Activated naive CD4-positive, alpha-beta T cell (primary cell): ENCODE measurements around the gene ATP8A1.
"Not testable (repeated sequence)": the region's sequence is repeated elsewhere in the genome, so short reads cannot be mapped to it uniquely, and the experiment has no call there.

Experiments used
- DNase-seq, 4 experiments: peaks; one replicate each; lab custom pipeline; 2025; lab: John Stamatoyannopoulos, UW

Gene ATP8A1

GRCh38 chr4:42501624-42502401 lies 155.1 kb downstream of the ATP8A1 start:
- DNase-seq = no peak

GRCh38 chr4:42498040-42498439 lies 158.9 kb downstream of the ATP8A1 start:
- DNase-seq = no peak

GRCh38 chr4:42497142-42497910 lies 159.6 kb downstream of the ATP8A1 start:
- DNase-seq = no peak

GRCh38 chr4:42492962-42493361 lies 163.9 kb downstream of the ATP8A1 start:
- no peak for DNase-seq

GRCh38 chr4:42490015-42490414 lies 166.9 kb downstream of the ATP8A1 start:
- no peak for DNase-seq

GRCh38 chr4:42489095-42489494 lies 167.8 kb downstream of the ATP8A1 start:
- no peak for DNase-seq

GRCh38 chr4:42488554-42488953 lies 168.4 kb downstream of the ATP8A1 start:
- no peak for DNase-seq

- DNase-seq = no peak
Measured at GRCh38 chr4:42488114-42488513, 168.8 kb downstream of the ATP8A1 start.

- DNase-seq = no peak
Measured at GRCh38 chr4:42487230-42487629, 169.7 kb downstream of the ATP8A1 start.

- DNase-seq = not testable (repeated sequence)
Measured at GRCh38 chr4:42486156-42486555, 170.7 kb downstream of the ATP8A1 start.

- DNase-seq = no peak
Measured at GRCh38 chr4:42484630-42485029, 172.3 kb downstream of the ATP8A1 start.

- DNase-seq = no peak
Measured at GRCh38 chr4:42483426-42484379, 173.2 kb downstream of the ATP8A1 start.

GRCh38 chr4:42482516-42483327 lies 174.2 kb downstream of the ATP8A1 start:
- DNase-seq = no peak

GRCh38 chr4:42480717-42481116 lies 176.2 kb downstream of the ATP8A1 start:
- no peak for DNase-seq

GRCh38 chr4:42480281-42480680 lies 176.6 kb downstream of the ATP8A1 start:
- DNase-seq = no peak

GRCh38 chr4:42478946-42479345 lies 178.0 kb downstream of the ATP8A1 start:
- DNase-seq = no peak

- DNase-seq = no peak
Measured at GRCh38 chr4:42478509-42478908, 178.4 kb downstream of the ATP8A1 start.

GRCh38 chr4:42474406-42474805 lies 182.5 kb downstream of the ATP8A1 start:
- DNase-seq = no peak

GRCh38 chr4:42473071-42473684 lies 183.7 kb downstream of the ATP8A1 start:
- no peak for DNase-seq

- no peak for DNase-seq
Measured at GRCh38 chr4:42471896-42472295, 185.0 kb downstream of the ATP8A1 start.

GRCh38 chr4:42470023-42470422 lies 186.9 kb downstream of the ATP8A1 start:
- no peak for DNase-seq
